WTC11 (cell line): ENCODE results near the gene HINT3. TPM values are rescaled to one million over a fixed set of nuclear protein-coding genes. Genes with fewer than 3 reads are reported as not detected.

ENCODE experiments used
- ATAC-seq: fragments of 200-7000 bp; cut with Tn5 transposase; 2 replicates; pipeline ENCODE4 v1.10.0; 2021; ENCODE audit warnings: mild to moderate bottlenecking, moderate library complexity
- CTCF ChIA-PET: fragments of 300-600 bp; sonication (Branson Sonifier 250); formaldehyde crosslinking; loops from one replicate; lab custom pipeline; 2021; ENCODE audit warnings: antibody characterized with exemption; lab: Charles Lee
- POLR2A ChIA-PET: fragments of 350-600 bp; sonication (Branson Sonifier 250); formaldehyde crosslinking; loops from one replicate; lab custom pipeline; 2021; ENCODE audit warnings: antibody characterized with exemption; lab: Charles Lee
- DNase-seq: peaks from one replicate; pipeline ENCODE4 v3.0.0; 2021; ENCODE audit warnings: low spot score
- H3K27ac Mint-ChIP-seq: 2 replicates; pipeline ENCODE4 v1.8.0; 2021; ENCODE audit warnings: mixed read lengths
- H3K27me3 Mint-ChIP-seq: 2 replicates; pipeline ENCODE4 v1.8.0; 2021; ENCODE audit warnings: low read depth, mild to moderate bottlenecking, moderate library complexity, mixed read lengths
- H3K36me3 Mint-ChIP-seq: 2 replicates; pipeline ENCODE4 v1.8.0; 2021; ENCODE audit warnings: mixed read lengths
- H3K4me1 Mint-ChIP-seq: 2 replicates; pipeline ENCODE4 v1.8.0; 2022; ENCODE audit warnings: mixed read lengths
- H3K4me3 Mint-ChIP-seq: 2 replicates; pipeline ENCODE4 v1.8.0; 2021; ENCODE audit warnings: mild to moderate bottlenecking, moderate library complexity, mixed read lengths
- H3K9me3 Mint-ChIP-seq: 2 replicates; pipeline ENCODE4 v1.8.0; 2021; ENCODE audit warnings: mixed read lengths
- ATF1 ChIP-seq: sonication (generic); formaldehyde crosslinking; IDR thresholded peaks from 2 replicates; pipeline ENCODE4 v1.8.1; 2023; ENCODE audit warnings: mild to moderate bottlenecking, moderate library complexity, missing genetic modification reagents
- GTF2I ChIP-seq: fragments of 250-450 bp; sonication (Bioruptor Pico); conservative IDR thresholded peaks from 2 replicates; pipeline ENCODE4 v1.4.0; 2021; ENCODE audit warnings: mild to moderate bottlenecking
- KAT7 ChIP-seq: sonication (generic); formaldehyde crosslinking; IDR thresholded peaks from 2 replicates; pipeline ENCODE4 v1.8.1; 2023; ENCODE audit warnings: missing genetic modification reagents, mild to moderate bottlenecking, borderline replicate concordance
- MXD4 ChIP-seq: fragments of 250-450 bp; sonication (Bioruptor Pico); IDR thresholded peaks from 2 replicates; pipeline ENCODE4 v1.8.0; 2021; ENCODE audit warnings: mild to moderate bottlenecking, moderate library complexity, borderline replicate concordance
- NFYB ChIP-seq: sonication (generic); formaldehyde crosslinking; conservative IDR thresholded peaks from 2 replicates; pipeline ENCODE4 v1.8.0; 2022; ENCODE audit warnings: low read depth, missing genetic modification reagents
- RORB ChIP-seq: fragments of 250-450 bp; sonication (Bioruptor Pico); IDR thresholded peaks from 2 replicates; pipeline ENCODE4 v1.9.0; 2021; ENCODE audit warnings: mild to moderate bottlenecking
- SOX15 ChIP-seq: fragments of 250-450 bp; sonication (Bioruptor Pico); IDR thresholded peaks from 2 replicates; pipeline ENCODE4 v1.9.0; 2021; ENCODE audit warnings: mild to moderate bottlenecking
- ZBTB21 ChIP-seq: sonication (generic); formaldehyde crosslinking; IDR thresholded peaks from 2 replicates; pipeline ENCODE4 v1.8.1; 2023; ENCODE audit warnings: mild to moderate bottlenecking, missing genetic modification reagents, borderline replicate concordance
- ZNF232 ChIP-seq: sonication (generic); formaldehyde crosslinking; IDR thresholded peaks from 2 replicates; pipeline ENCODE4 v1.8.0; 2022; ENCODE audit warnings: mild to moderate bottlenecking, missing genetic modification reagents
- ZNF396 ChIP-seq: fragments of 250-450 bp; sonication (Bioruptor Pico); IDR thresholded peaks from 2 replicates; pipeline ENCODE4 v1.8.0; 2021; ENCODE audit warnings: mild to moderate bottlenecking, moderate library complexity, borderline replicate concordance
- ZNF671 ChIP-seq: fragments of 250-450 bp; sonication (Bioruptor Pico); IDR thresholded peaks from 2 replicates; pipeline ENCODE4 v1.8.0; 2021; ENCODE audit warnings: mild to moderate bottlenecking
- total RNA-seq: library from RNA; stranded (reverse); gene quantifications from 3 replicates; pipeline ENCODE4 v1.2.3, GENCODE V29; 2021
- TF ChIP-seq, protein P1 (sequence below): sonication (generic); formaldehyde crosslinking; IDR thresholded peaks from 2 replicates; pipeline ENCODE4 v1.8.0; 2023; ENCODE audit warnings: mild to moderate bottlenecking, missing genetic modification reagents
- TF ChIP-seq, protein P2 (sequence below): sonication (generic); formaldehyde crosslinking; IDR thresholded peaks from 2 replicates; pipeline ENCODE4 v1.8.0; 2022; ENCODE audit warnings: mild to moderate bottlenecking, missing genetic modification reagents
- TF ChIP-seq, protein P3 (sequence below): sonication (generic); formaldehyde crosslinking; conservative IDR thresholded peaks from 2 replicates; pipeline ENCODE4 v1.8.1; 2023; ENCODE audit warnings: mild to moderate bottlenecking, low read depth, missing genetic modification reagents, moderate library complexity
- TF ChIP-seq, protein P4 (sequence below): sonication (generic); formaldehyde crosslinking; IDR thresholded peaks from 2 replicates; pipeline ENCODE4 v1.8.0; 2022; ENCODE audit warnings: mild to moderate bottlenecking, missing genetic modification reagents
- TF ChIP-seq, protein P5 (sequence below): sonication (generic); formaldehyde crosslinking; IDR thresholded peaks from 2 replicates; pipeline ENCODE4 v1.8.1; 2022; ENCODE audit warnings: mild to moderate bottlenecking, moderate library complexity, missing genetic modification reagents
- TF ChIP-seq, protein P6 (sequence below): sonication (generic); formaldehyde crosslinking; conservative IDR thresholded peaks from 2 replicates; pipeline ENCODE4 v1.8.1; 2022; ENCODE audit warnings: mild to moderate bottlenecking, missing genetic modification reagents
- TF ChIP-seq, protein P7 (sequence below): sonication (generic); formaldehyde crosslinking; IDR thresholded peaks from 2 replicates; pipeline ENCODE4 v1.8.1; 2023; ENCODE audit warnings: mild to moderate bottlenecking, missing genetic modification reagents, moderate library complexity
- TF ChIP-seq, protein P8 (sequence below): sonication (generic); formaldehyde crosslinking; IDR thresholded peaks from 2 replicates; pipeline ENCODE4 v1.8.1; 2023; ENCODE audit warnings: mild to moderate bottlenecking, missing genetic modification reagents, moderate library complexity

The HINT3 gene
- total RNA-seq, 1 experiment from 2014 or later = 9.4 TPM

DNA sequence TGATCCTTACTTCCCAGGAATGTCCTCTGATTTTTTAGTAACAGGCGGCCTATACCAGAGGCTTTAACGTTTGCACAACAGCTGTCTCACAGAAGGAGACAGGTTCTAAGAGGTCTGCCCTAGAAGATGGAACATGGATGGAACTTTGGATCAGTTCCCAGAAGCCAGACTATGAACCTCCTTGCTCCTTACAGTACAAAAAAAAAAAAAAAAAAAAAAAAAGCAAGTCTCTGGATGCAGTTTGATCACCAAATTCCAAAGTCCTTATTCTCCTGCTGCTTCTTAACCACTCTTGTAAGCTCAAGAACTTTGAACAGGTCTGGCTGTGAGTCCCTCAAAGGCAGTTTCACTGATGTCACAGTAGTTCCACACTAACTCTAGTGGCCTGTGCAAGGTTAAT, 27.7 kb downstream of the HINT3 start:
- no peak for ATAC-seq
- Mint-ChIP-seq H3K27me3 (no peaks in the 10 kb centered on the region), H3K9me3 (no peaks in the 10 kb centered on the region), H3K27ac (no peak overlapping the region), H3K4me3 (no peak overlapping the region), H3K4me1 (no peaks in the 10 kb centered on the region; the same call in 1 of the 2 replicates), H3K36me3 (no peaks in the 10 kb centered on the region)
- ChIA-PET POLR2A (interaction anchor here (0.7 kb wide), 1 partner anchor 284 kb away, joined by 5 read pairs; no protein-coding TSS in a partner anchor), CTCF (interaction anchor here (1.0 to 3.5 kb wide), 3 partner anchors 10 to 28 kb away, joined by 4 to 15 read pairs (median 7); partner anchors contain the start of gene HINT3)
- TF ChIP-seq, protein P1, sequence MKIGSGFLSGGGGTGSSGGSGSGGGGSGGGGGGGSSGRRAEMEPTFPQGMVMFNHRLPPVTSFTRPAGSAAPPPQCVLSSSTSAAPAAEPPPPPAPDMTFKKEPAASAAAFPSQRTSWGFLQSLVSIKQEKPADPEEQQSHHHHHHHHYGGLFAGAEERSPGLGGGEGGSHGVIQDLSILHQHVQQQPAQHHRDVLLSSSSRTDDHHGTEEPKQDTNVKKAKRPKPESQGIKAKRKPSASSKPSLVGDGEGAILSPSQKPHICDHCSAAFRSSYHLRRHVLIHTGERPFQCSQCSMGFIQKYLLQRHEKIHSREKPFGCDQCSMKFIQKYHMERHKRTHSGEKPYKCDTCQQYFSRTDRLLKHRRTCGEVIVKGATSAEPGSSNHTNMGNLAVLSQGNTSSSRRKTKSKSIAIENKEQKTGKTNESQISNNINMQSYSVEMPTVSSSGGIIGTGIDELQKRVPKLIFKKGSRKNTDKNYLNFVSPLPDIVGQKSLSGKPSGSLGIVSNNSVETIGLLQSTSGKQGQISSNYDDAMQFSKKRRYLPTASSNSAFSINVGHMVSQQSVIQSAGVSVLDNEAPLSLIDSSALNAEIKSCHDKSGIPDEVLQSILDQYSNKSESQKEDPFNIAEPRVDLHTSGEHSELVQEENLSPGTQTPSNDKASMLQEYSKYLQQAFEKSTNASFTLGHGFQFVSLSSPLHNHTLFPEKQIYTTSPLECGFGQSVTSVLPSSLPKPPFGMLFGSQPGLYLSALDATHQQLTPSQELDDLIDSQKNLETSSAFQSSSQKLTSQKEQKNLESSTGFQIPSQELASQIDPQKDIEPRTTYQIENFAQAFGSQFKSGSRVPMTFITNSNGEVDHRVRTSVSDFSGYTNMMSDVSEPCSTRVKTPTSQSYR (CRISPR knock-in tag) = no peak
- TF ChIP-seq RORB (CRISPR knock-in tag) (no peak), MXD4 (CRISPR knock-in tag) (no peak), SOX15 (CRISPR knock-in tag) (no peak)
- TF ChIP-seq, protein P2, sequence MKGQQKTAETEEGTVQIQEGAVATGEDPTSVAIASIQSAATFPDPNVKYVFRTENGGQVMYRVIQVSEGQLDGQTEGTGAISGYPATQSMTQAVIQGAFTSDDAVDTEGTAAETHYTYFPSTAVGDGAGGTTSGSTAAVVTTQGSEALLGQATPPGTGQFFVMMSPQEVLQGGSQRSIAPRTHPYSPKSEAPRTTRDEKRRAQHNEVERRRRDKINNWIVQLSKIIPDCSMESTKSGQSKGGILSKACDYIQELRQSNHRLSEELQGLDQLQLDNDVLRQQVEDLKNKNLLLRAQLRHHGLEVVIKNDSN (CRISPR knock-in tag) = no peak
- TF ChIP-seq, protein P3, sequence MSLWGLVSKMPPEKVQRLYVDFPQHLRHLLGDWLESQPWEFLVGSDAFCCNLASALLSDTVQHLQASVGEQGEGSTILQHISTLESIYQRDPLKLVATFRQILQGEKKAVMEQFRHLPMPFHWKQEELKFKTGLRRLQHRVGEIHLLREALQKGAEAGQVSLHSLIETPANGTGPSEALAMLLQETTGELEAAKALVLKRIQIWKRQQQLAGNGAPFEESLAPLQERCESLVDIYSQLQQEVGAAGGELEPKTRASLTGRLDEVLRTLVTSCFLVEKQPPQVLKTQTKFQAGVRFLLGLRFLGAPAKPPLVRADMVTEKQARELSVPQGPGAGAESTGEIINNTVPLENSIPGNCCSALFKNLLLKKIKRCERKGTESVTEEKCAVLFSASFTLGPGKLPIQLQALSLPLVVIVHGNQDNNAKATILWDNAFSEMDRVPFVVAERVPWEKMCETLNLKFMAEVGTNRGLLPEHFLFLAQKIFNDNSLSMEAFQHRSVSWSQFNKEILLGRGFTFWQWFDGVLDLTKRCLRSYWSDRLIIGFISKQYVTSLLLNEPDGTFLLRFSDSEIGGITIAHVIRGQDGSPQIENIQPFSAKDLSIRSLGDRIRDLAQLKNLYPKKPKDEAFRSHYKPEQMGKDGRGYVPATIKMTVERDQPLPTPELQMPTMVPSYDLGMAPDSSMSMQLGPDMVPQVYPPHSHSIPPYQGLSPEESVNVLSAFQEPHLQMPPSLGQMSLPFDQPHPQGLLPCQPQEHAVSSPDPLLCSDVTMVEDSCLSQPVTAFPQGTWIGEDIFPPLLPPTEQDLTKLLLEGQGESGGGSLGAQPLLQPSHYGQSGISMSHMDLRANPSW (CRISPR knock-in tag) = no peak
- no peak for DNase-seq

DNA sequence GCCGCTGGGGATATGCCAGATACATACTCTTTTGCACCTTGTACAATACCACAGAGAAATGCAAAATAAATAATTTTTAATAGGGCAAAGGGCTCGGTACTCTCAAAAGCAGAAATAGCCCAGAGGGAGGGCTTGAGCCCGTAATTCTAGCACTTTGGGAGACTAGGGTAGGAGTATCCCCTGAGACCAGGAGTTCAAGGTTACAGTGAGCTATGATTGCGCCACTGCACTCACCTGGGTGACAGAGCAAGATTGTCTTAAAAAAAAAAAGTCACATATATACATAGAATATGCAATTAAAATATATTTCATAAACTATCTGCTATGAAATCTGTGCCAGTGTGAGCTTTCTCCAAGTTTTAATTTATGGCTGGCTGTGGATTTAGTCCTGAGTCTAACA, 29.0 kb downstream of the HINT3 start:
- Mint-ChIP-seq H3K9me3 (no peaks in the 10 kb centered on the region), H3K4me1 (peaks cover 3% of the 10 kb centered on the region), H3K4me3 (no peak overlapping the region; the same call in 1 of the 2 replicates), H3K27ac (no peak overlapping the region), H3K36me3 (no peaks in the 10 kb centered on the region), H3K27me3 (no peaks in the 10 kb centered on the region)
- ATAC-seq = no peak
- ChIA-PET POLR2A (interaction anchor here (0.7 to 1.8 kb wide), 7 partner anchors 14 to 684 kb away, joined by 3 to 11 read pairs (median 3); partner anchors contain the start of genes HDDC2, HINT3 and NCOA7), CTCF (interaction anchor here (1.0 to 3.5 kb wide), 7 partner anchors 10 to 195 kb away, joined by 4 to 25 read pairs (median 7); partner anchors contain the start of genes HINT3 and NCOA7)
- DNase-seq = no peak
- TF ChIP-seq, protein P4, sequence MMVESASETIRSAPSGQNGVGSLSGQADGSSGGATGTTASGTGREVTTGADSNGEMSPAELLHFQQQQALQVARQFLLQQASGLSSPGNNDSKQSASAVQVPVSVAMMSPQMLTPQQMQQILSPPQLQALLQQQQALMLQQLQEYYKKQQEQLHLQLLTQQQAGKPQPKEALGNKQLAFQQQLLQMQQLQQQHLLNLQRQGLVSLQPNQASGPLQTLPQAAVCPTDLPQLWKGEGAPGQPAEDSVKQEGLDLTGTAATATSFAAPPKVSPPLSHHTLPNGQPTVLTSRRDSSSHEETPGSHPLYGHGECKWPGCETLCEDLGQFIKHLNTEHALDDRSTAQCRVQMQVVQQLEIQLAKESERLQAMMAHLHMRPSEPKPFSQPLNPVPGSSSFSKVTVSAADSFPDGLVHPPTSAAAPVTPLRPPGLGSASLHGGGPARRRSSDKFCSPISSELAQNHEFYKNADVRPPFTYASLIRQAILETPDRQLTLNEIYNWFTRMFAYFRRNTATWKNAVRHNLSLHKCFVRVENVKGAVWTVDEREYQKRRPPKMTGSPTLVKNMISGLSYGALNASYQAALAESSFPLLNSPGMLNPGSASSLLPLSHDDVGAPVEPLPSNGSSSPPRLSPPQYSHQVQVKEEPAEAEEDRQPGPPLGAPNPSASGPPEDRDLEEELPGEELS = no peak

DNA sequence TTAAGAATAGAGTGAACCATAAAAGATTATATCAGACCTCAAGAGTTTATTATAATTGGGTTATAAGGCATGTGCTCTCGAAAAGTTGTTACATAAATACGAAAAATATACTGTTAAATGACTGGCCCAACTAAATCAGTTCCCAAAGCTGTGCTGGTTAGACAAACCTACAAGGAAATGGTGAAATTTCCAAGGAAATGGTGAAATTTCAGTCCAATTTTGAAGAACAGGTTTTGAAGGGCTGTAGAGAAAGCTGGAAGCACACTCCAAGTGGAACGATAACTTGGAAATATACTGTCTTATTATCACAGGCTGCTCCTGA, 29.4 kb downstream of the HINT3 start:
- Mint-ChIP-seq H3K27ac (no peak overlapping the region), H3K9me3 (no peaks in the 10 kb centered on the region), H3K36me3 (no peaks in the 10 kb centered on the region), H3K27me3 (no peaks in the 10 kb centered on the region), H3K4me1 (peaks cover 5% of the 10 kb centered on the region), H3K4me3 (no peak overlapping the region)
- ATAC-seq = no peak
- no peak for DNase-seq
- CTCF ChIA-PET = interaction anchor here (1.0 to 3.5 kb wide), 6 partner anchors 10 to 196 kb away, joined by 5 to 25 read pairs (median 12); partner anchors contain the start of genes HINT3 and NCOA7
- POLR2A ChIA-PET = interaction anchor here (0.7 to 1.8 kb wide), 12 partner anchors 13 to 684 kb away, joined by 3 to 11 read pairs (median 3); partner anchors contain the start of genes HDDC2, HINT3 and NCOA7
- TF ChIP-seq GTF2I (CRISPR knock-in tag) = no peak
- no peak for TF ChIP-seq ZNF232 (CRISPR knock-in tag)
- no peak for TF ChIP-seq KAT7 (CRISPR knock-in tag)
- TF ChIP-seq, protein P5, sequence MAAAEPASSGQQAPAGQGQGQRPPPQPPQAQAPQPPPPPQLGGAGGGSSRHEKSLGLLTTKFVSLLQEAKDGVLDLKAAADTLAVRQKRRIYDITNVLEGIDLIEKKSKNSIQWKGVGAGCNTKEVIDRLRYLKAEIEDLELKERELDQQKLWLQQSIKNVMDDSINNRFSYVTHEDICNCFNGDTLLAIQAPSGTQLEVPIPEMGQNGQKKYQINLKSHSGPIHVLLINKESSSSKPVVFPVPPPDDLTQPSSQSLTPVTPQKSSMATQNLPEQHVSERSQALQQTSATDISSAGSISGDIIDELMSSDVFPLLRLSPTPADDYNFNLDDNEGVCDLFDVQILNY (CRISPR knock-in tag) = no peak
- TF ChIP-seq, protein P6, sequence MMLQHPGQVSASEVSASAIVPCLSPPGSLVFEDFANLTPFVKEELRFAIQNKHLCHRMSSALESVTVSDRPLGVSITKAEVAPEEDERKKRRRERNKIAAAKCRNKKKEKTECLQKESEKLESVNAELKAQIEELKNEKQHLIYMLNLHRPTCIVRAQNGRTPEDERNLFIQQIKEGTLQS (CRISPR knock-in tag) = no peak
- TF ChIP-seq ZNF671 (CRISPR knock-in tag) = no peak
- TF ChIP-seq, protein P2 (CRISPR knock-in tag) = no peak
- TF ChIP-seq ATF1 (CRISPR knock-in tag) = no peak
- TF ChIP-seq, protein P7, sequence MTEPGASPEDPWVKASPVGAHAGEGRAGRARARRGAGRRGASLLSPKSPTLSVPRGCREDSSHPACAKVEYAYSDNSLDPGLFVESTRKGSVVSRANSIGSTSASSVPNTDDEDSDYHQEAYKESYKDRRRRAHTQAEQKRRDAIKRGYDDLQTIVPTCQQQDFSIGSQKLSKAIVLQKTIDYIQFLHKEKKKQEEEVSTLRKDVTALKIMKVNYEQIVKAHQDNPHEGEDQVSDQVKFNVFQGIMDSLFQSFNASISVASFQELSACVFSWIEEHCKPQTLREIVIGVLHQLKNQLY (CRISPR knock-in tag) = no peak
- TF ChIP-seq, protein P8, sequence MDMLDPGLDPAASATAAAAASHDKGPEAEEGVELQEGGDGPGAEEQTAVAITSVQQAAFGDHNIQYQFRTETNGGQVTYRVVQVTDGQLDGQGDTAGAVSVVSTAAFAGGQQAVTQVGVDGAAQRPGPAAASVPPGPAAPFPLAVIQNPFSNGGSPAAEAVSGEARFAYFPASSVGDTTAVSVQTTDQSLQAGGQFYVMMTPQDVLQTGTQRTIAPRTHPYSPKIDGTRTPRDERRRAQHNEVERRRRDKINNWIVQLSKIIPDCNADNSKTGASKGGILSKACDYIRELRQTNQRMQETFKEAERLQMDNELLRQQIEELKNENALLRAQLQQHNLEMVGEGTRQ (CRISPR knock-in tag) = no peak
- TF ChIP-seq NFYB = no peak
- TF ChIP-seq ZBTB21 (CRISPR knock-in tag) = no peak
- no peak for TF ChIP-seq ZNF396 (CRISPR knock-in tag)
